HepG2 (cell line): ENCODE measurements around the gene SSC5D. TPM values are rescaled to one million over a fixed set of nuclear protein-coding genes. Genes with fewer than 3 reads are reported as not detected.
"Not testable (repeated sequence)": the region's sequence is repeated elsewhere in the genome, so short reads cannot be mapped to it uniquely, and the experiment has no call there.

Experiments used
- ATAC-seq: fragments of 200-7000 bp; cut with Tn5 transposase; 3 replicates; pipeline ENCODE4 v1.9.1; 2020; ENCODE audit warnings: mild to moderate bottlenecking, moderate library complexity
- BruUV-seq: library from RNA; stranded (reverse); fragments of 400-500 nt; replicated peaks from 2 replicates; lab custom pipeline; 2021; lab: Mats Ljungman, UMichigan
- CTCF ChIA-PET: fragments of 300-600 bp; formaldehyde crosslinking; extraction: SDS; loops from one replicate; lab custom pipeline; 2021; ENCODE audit warnings: low total read pairs, inconsistent platforms, low intra/inter-chr PET ratio; lab: Yijun Ruan, JAX
- POLR2A ChIA-PET: fragments of 350-600 bp; sonication (Branson Sonifier 250); formaldehyde crosslinking; loops from one replicate; lab custom pipeline; 2020; ENCODE audit warnings: antibody characterized with exemption, inconsistent platforms; lab: Yijun Ruan, JAX
- DNase-seq: peaks from one replicate; pipeline ENCODE4 v3.0.0-alpha.2; 2015; ENCODE audit warnings: low spot score
- FAIRE-seq: peaks from 3 replicates; lab custom pipeline; 2011; peaks lifted over from hg19 to GRCh38; lab: Jason Lieb, UNC
- H2AFZ ChIP-seq: one replicate; pipeline ENCODE4 v1.6.1; 2011; ENCODE audit warnings: low read length, inconsistent platforms
- H3K27ac ChIP-seq: fragments of 300-600 bp; 3 replicates; pipeline ENCODE4 v1.8.0; 2011; ENCODE audit warnings: mixed run types, mild to moderate bottlenecking, mixed read lengths, low read length, inconsistent platforms; ENCODE audit not compliant: insufficient read depth; ENCODE audit errors: extremely low read length
- H3K27me3 ChIP-seq, 2 experiments: fragments of 200-600 bp in 1 of 2; 2 replicates in 1 of 2; 3 replicates in 1 of 2; pipeline versions ENCODE4 v1.6.0 to v1.8.0; 2011; ENCODE audit warnings: low read length in 2 of 2, mild to moderate bottlenecking in 2 of 2, moderate library complexity in 2 of 2, inconsistent platforms in 1 of 2; ENCODE audit not compliant: insufficient read depth in 2 of 2, control insufficient read depth in 1 of 2
- H3K36me3 ChIP-seq, 2 experiments: fragments of 200-600 bp in 1 of 2; replicated peaks in 1 of 2; 2 replicates in 1 of 2; 3 replicates in 1 of 2; pipeline versions ENCODE4 v1.5.1 to v1.8.0; 2011; ENCODE audit warnings: low read length in 2 of 2, inconsistent platforms in 1 of 2; ENCODE audit not compliant: insufficient read depth in 2 of 2, control insufficient read depth in 1 of 2
- H3K4me1 ChIP-seq: 2 replicates; pipeline ENCODE4 v1.5.1; 2012; ENCODE audit warnings: low read length, inconsistent platforms; ENCODE audit not compliant: insufficient read depth
- H3K4me2 ChIP-seq: 2 replicates; pipeline ENCODE4 v1.6.0; 2011; ENCODE audit warnings: low read depth, low read length, inconsistent platforms
- H3K4me3 ChIP-seq, 3 experiments: fragments of 200-600 bp in 1 of 3; sonication (generic), shearing (Covaris generic) in 1 of 3; replicated peaks in 1 of 3; 2 replicates each; pipeline ENCODE4 v1.5.1; 2011 to 2016; ENCODE audit warnings: low read length in 3 of 3, inconsistent platforms in 2 of 3, low read depth in 2 of 3, mild to moderate bottlenecking in 2 of 3, control low read depth in 1 of 3, mixed read lengths in 1 of 3; ENCODE audit not compliant: insufficient read depth in 1 of 3
- H3K79me2 ChIP-seq: one replicate; pipeline ENCODE4 v1.6.1; 2011; ENCODE audit warnings: low read length, inconsistent platforms; ENCODE audit not compliant: insufficient read depth
- H3K9ac ChIP-seq: 2 replicates; pipeline ENCODE4 v1.6.0; 2011; ENCODE audit warnings: mild to moderate bottlenecking, low read depth, low read length, inconsistent platforms; ENCODE audit not compliant: insufficient read depth
- H3K9me3 ChIP-seq: 2 replicates; pipeline ENCODE4 v1.5.1; 2012; ENCODE audit warnings: mild to moderate bottlenecking, low read length
- H4K20me1 ChIP-seq: 2 replicates; pipeline ENCODE4 v1.6.0; 2011; ENCODE audit warnings: inconsistent platforms, mild to moderate bottlenecking, low read length, moderate library complexity; ENCODE audit not compliant: insufficient read depth
- MBNL3 ChIP-seq: fragments of 250-450 bp; sonication (Bioruptor Pico); conservative IDR thresholded peaks from 2 replicates; pipeline ENCODE4 v1.8.0; 2022; ENCODE audit warnings: mild to moderate bottlenecking, inconsistent platforms
- NCOA5 ChIP-seq: sonication (generic); formaldehyde crosslinking; IDR thresholded peaks from 2 replicates; pipeline ENCODE4 v1.4.0; 2020; ENCODE audit warnings: missing genetic modification reagents
- POLR2AphosphoS5 ChIP-seq: IDR thresholded peaks from 2 replicates; pipeline ENCODE4 v1.6.1; 2012; ENCODE audit warnings: low read depth, low read length
- RBM39 ChIP-seq: fragments of 200-400 bp; formaldehyde crosslinking; IDR thresholded peaks from one replicate; pipeline ENCODE4 v1.6.1; 2018; ENCODE audit warnings: antibody characterized with exemption, mild to moderate bottlenecking, low read depth, low read length; ENCODE audit not compliant: poor library complexity, severe bottlenecking
- SIX4 ChIP-seq: sonication (generic); formaldehyde crosslinking; IDR thresholded peaks from 2 replicates; pipeline ENCODE4 v1.4.0; 2020; ENCODE audit warnings: missing genetic modification reagents
- WGBS: methylation state at CpG from one replicate; pipeline ENCODE4 v1.1.6; 2017; ENCODE audit warnings: low lambda C conversion rate; 5-methylcytosine and 5-hydroxymethylcytosine counted together
- in situ Hi-C: cut with HindIII; loops from 2 replicates; pipeline ENCODE4 v1.10.0; 2017; ENCODE audit warnings: low pct_unique_long_range_greater_than_20kb; ENCODE audit not compliant: extremely low pct_ligation_motif_present
- intact Hi-C: fragments of 100-400 bp; cut with micrococcal nuclease; formaldehyde crosslinking; loops from one replicate; pipeline ENCODE4 v1.10.0; 2022; ENCODE audit not compliant: unreplicated experiment
- polyA plus RNA-seq, 8 experiments: library from polyadenylated mRNA; depleted of rRNA in 3 of 8; stranded (reverse) in 7 of 8; unstranded in 1 of 8; fragments of >200 nt; fragmentation: Illumina TruSeq in 4 of 8; extraction: Trizol in 4 of 8; gene quantifications; 2 replicates each; pipeline versions ENCODE4 v1.2.1 to v1.2.3, GENCODE V29; 2011 to 2016; ENCODE audit warnings: low read depth in 4 of 8, missing spikeins in 1 of 8, mixed read lengths in 1 of 8; ENCODE audit not compliant: insufficient read depth in 1 of 8
- total RNA-seq, 5 experiments: library from RNA; depleted of rRNA; stranded (reverse); fragments of >200 nt; fragmentation: Illumina TruSeq; extraction: Trizol; gene quantifications; 2 replicates each; pipeline ENCODE4 v1.2.3, GENCODE V29; 2016; ENCODE audit warnings: low read depth in 1 of 5
- TF ChIP-seq, protein P1 (sequence below): sonication (generic); formaldehyde crosslinking; IDR thresholded peaks from 2 replicates; pipeline ENCODE4 v1.4.0; 2020; ENCODE audit warnings: missing genetic modification reagents
- TF ChIP-seq, protein P2 (sequence below): sonication (generic); formaldehyde crosslinking; IDR thresholded peaks from 2 replicates; pipeline ENCODE4 v1.8.0; 2023; ENCODE audit warnings: mild to moderate bottlenecking, missing genetic modification reagents

SSC5D gene
- total and polyA plus RNA-seq, 2 of the 13 experiments (the other 11 are each of a cell fraction or from before 2014, with no cell fraction given), result not detected

DNA sequence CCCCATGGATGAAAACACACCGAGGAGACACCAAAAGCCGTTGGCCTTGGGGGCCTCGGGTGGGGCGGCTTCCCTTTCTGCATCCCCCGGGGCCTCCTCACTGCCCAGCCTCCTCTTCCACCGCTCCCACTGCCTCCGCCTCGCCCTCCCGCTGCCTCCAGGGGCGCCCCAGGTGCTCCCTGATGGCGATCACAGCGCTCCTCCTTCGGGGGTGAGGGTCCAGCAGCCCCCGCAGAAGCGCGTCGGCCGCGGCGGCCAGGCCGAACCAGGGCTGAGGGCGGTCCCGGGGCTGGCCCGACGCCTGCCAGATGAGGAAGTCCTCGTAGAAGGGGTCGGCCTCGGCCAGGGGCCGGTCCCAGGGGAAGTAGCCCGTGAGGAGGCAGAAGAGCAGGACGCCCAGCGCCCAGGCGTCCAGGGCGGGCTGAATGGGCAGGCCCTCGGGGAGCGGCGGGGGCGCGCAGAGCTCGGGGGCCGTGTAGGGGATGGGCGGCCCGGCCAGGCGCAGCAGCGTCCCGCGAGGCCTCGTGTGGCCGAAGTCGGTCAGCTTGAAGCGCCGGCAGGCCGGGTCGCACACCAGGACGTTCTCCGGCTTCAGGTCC is 41.5 kb downstream of the SSC5D start:
- H3K27ac ChIP-seq, result no peak overlapping the region
- H3K4me3 ChIP-seq, result no peak overlapping the region
- FAIRE-seq (no peak), ATAC-seq (no peak), DNase-seq (no peak)
- peaks cover 33% of the 10 kb centered on the region for H3K4me1 ChIP-seq
- no peaks in the 10 kb centered on the region for H4K20me1 ChIP-seq
- no peak overlapping the region for H3K4me2 ChIP-seq
- intact Hi-C loops (no loop called here), in situ Hi-C loops (no loop called here)
- no peaks in the 10 kb centered on the region for H3K27me3 ChIP-seq
- TF ChIP-seq, protein P1, sequence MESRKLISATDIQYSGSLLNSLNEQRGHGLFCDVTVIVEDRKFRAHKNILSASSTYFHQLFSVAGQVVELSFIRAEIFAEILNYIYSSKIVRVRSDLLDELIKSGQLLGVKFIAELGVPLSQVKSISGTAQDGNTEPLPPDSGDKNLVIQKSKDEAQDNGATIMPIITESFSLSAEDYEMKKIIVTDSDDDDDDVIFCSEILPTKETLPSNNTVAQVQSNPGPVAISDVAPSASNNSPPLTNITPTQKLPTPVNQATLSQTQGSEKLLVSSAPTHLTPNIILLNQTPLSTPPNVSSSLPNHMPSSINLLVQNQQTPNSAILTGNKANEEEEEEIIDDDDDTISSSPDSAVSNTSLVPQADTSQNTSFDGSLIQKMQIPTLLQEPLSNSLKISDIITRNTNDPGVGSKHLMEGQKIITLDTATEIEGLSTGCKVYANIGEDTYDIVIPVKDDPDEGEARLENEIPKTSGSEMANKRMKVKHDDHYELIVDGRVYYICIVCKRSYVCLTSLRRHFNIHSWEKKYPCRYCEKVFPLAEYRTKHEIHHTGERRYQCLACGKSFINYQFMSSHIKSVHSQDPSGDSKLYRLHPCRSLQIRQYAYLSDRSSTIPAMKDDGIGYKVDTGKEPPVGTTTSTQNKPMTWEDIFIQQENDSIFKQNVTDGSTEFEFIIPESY (CRISPR knock-in tag), result peak; percentile 96
- TF ChIP-seq RBM39, result no peak
- H3K36me3 ChIP-seq, result no peaks in the 10 kb centered on the region
- ChIA-PET CTCF (no interaction called here), POLR2A (no interaction called here)
- BruUV-seq, result no TSS peak
- H3K9ac ChIP-seq, result no peak overlapping the region
- H3K9me3 ChIP-seq, result no peaks in the 10 kb centered on the region
- no peak overlapping the region for H2AFZ ChIP-seq
- 77% methylated on average over 24 of the region's 56 CpGs for WGBS
- no peaks in the 10 kb centered on the region for H3K79me2 ChIP-seq

DNA sequence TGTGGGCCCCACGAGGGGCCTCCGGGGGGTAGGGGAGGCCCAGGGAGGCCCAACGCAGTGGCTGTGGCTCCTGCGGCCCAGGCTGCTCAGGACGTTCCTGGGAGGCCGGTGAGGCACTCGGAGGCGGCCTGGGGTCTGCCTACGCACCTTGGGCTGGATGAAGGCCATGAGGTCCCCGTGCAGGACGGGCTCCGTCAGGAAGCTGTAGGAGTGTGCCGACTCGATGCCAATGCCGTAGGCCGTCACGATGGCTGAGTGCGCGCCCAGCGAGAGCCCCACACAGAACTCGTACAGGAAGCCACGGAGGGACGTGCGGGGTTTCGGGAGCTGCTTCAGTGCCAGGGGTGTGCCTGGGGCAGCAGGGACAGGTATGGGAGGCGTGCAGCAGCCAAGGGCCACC is 42.8 kb downstream of the SSC5D start:
- no peak overlapping the region for H3K4me3 ChIP-seq
- H3K9me3 ChIP-seq, result no peaks in the 10 kb centered on the region
- H2AFZ ChIP-seq, result no peak overlapping the region
- no peak for TF ChIP-seq NCOA5
- TF ChIP-seq MBNL3, result no peak
- TF ChIP-seq POLR2AphosphoS5, result no peak
- no peak for TF ChIP-seq SIX4 (CRISPR knock-in tag)
- TF ChIP-seq, protein P2, sequence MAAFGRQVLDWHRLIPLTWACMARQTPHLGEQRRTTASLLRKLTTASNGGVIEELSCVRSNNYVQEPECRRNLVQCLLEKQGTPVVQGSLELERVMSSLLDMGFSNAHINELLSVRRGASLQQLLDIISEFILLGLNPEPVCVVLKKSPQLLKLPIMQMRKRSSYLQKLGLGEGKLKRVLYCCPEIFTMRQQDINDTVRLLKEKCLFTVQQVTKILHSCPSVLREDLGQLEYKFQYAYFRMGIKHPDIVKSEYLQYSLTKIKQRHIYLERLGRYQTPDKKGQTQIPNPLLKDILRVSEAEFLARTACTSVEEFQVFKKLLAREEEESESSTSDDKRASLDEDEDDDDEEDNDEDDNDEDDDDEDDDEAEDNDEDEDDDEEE (CRISPR knock-in tag), result no peak
- TF ChIP-seq, all 625 proteins: peak for 0
- Histone ChIP-seq H3K36me3 (no peaks in the 10 kb centered on the region), H3K27me3 (no peaks in the 10 kb centered on the region), H3K4me1 (peaks cover 41% of the 10 kb centered on the region), H3K27ac (no peak overlapping the region), H3K79me2 (no peaks in the 10 kb centered on the region), H3K4me2 (no peak overlapping the region), H4K20me1 (no peaks in the 10 kb centered on the region), H3K9ac (no peak overlapping the region)
- DNase-seq (no peak), FAIRE-seq (no peak), ATAC-seq (no peak)
- no TSS peak for BruUV-seq
- intact Hi-C loops (no loop called here), in situ Hi-C loops (no loop called here)
- WGBS, result 81% methylated on average over 14 of the region's 26 CpGs
- POLR2A ChIA-PET, result no interaction called here
- CTCF ChIA-PET, result no interaction called here

DNA sequence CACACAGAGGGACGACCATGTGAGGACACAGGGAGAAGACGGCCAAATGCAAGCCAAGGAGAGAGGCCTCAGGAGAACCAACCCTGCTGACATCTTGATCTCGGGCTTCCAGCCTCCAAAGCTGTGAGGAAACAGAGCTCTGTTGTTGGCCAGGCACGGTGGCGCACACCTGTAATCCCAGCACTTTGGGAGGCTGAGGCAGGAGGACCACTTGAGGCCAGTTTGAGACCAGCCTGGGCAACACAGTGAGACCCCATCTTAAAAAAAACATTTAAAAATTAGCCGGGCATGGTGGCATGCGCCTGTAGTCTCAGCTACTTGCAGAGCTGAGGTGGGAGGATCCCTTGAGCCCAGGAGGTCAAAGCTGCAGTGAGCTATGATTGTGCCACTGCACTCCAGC is 46.0 kb downstream of the SSC5D start:
- 78% methylated on average over 7 of the region's 7 CpGs for WGBS
- ATAC-seq, H4K20me1 ChIP-seq, FAIRE-seq, H3K9ac ChIP-seq, H3K4me3 ChIP-seq, H3K4me2 ChIP-seq, intact Hi-C loops, H3K9me3 ChIP-seq, H3K27ac ChIP-seq, CTCF ChIA-PET, H3K36me3 ChIP-seq, H3K79me2 ChIP-seq, BruUV-seq, in situ Hi-C loops, H2AFZ ChIP-seq, H3K27me3 ChIP-seq, DNase-seq: not testable (repeated sequence)
- peaks cover 32% of the 10 kb centered on the region for H3K4me1 ChIP-seq
- POLR2A ChIA-PET, result interaction anchor here (0.6 to 1.7 kb wide), 3 partner anchors 11 to 108 kb away, joined by 3 to 6 read pairs (median 4); partner anchors contain the start of gene SBK3
